ENCODE results near the gene PHC1.

DNA sequence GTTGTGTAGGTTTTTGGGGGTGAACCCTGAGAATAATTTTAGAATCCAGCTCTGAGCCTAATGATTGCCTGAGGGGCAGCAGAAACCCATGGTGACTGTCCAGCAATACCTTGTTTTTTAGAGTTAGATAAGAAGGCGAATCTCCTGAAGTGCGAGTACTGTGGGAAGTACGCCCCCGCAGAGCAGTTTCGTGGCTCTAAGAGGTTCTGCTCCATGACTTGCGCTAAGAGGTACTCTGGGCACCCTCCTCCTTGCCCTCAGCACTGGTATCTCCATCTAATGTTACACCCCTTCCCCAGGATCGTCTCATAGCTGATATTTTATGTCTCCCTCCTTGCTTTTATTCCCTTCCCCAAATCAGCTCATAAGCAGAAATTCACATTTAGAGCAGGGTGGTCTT is 22.4 kb downstream of the PHC1 start:
- TF ChIP-seq SPI1 (IDR thresholded peaks at IDR 0.05; ENCODE audit: low read depth, low read length): no peak
- TF ChIP-seq TAF1 (IDR thresholded peaks at IDR 0.05; ENCODE audit: low read depth, low read length): no peak
- TF ChIP-seq POLR2A (IDR thresholded peaks at IDR 0.05; ENCODE audit: low read depth, low read length): no peak
